NT2/D1 (cell line): ENCODE data around the gene SAMD7.

Source experiments
- DNase-seq: peaks from one replicate; pipeline ENCODE4 v3.0.0-alpha.2; 2011; ENCODE audit warnings: low read depth, low spot score
- H3K27me3 ChIP-seq: 2 replicates; pipeline ENCODE4 v1.6.0; 2011; ENCODE audit warnings: mild to moderate bottlenecking; ENCODE audit not compliant: insufficient read length, insufficient read depth
- H3K36me3 ChIP-seq: 2 replicates; pipeline ENCODE4 v1.6.1; 2011; ENCODE audit warnings: mild to moderate bottlenecking, low read length, mixed read lengths; ENCODE audit not compliant: insufficient read depth, insufficient read length
- H3K4me1 ChIP-seq: 2 replicates; pipeline ENCODE4 v1.5.1; 2011; ENCODE audit not compliant: insufficient read depth, insufficient read length
- H3K4me3 ChIP-seq: 2 replicates; pipeline ENCODE4 v1.5.1; 2011; ENCODE audit warnings: low read depth; ENCODE audit not compliant: insufficient read length
- H3K9ac ChIP-seq: 2 replicates; pipeline ENCODE4 v1.6.0; 2011; ENCODE audit warnings: low read depth; ENCODE audit not compliant: insufficient read length
- H3K9me3 ChIP-seq: 2 replicates; pipeline ENCODE4 v1.5.1; 2011; ENCODE audit warnings: mild to moderate bottlenecking, low read length; ENCODE audit not compliant: insufficient read depth
- SUZ12 ChIP-seq: IDR thresholded peaks from 2 replicates; pipeline ENCODE4 v1.6.1; 2011; ENCODE audit not compliant: insufficient read length, insufficient read depth; ENCODE audit errors: extremely low read depth
- YY1 ChIP-seq: IDR thresholded peaks from 2 replicates; pipeline ENCODE4 v1.6.1; 2011; ENCODE audit not compliant: insufficient read length, insufficient read depth
- ZNF274 ChIP-seq: IDR thresholded peaks from 2 replicates; pipeline ENCODE4 v1.6.1; 2011; ENCODE audit warnings: mild to moderate bottlenecking, low read depth, low read length

SAMD7 gene

GRCh38 chr3:169984292-169984691 lies 72.9 kb downstream of the SAMD7 start:
- TF ChIP-seq YY1 = no peak
- no peak for TF ChIP-seq SUZ12
- TF ChIP-seq ZNF274 = no peak
- Histone ChIP-seq H3K4me1 (no peaks in the 10 kb centered on the region), H3K27me3 (no peaks in the 10 kb centered on the region), H3K36me3 (peaks cover 95% of the 10 kb centered on the region), H3K4me3 (no peak overlapping the region), H3K9ac (no peak overlapping the region), H3K9me3 (no peaks in the 10 kb centered on the region)
- no peak for DNase-seq
